Measurements from ENCODE around the gene SETDB1. TPM values are rescaled to one million over a fixed set of nuclear protein-coding genes. Genes with fewer than 3 reads are reported as not detected.

SETDB1 gene
- total and polyA plus RNA-seq, 2 of the 13 experiments (the other 11 are each of a cell fraction or from before 2014, with no cell fraction given): 33.1 to 34.6 TPM

GRCh38 chr1:150981805-150982712, 55.9 kb downstream of the SETDB1 start, which contains the start of gene ANXA9 (continued):
- no peak; the same call in 1 of the 2 replicates for TF ChIP-seq ZNF276 (CRISPR knock-in tag; IDR thresholded peaks at IDR 0.05; ENCODE audit: low read depth)
- TF ChIP-seq ZNF543 (CRISPR knock-in tag; IDR thresholded peaks at IDR 0.05): peak; percentile 81
- peak; percentile 95 for TF ChIP-seq HMGXB3 (CRISPR knock-in tag; IDR thresholded peaks at IDR 0.05; ENCODE audit: borderline replicate concordance)
- TF ChIP-seq BCL6 (CRISPR knock-in tag; IDR thresholded peaks at IDR 0.05): peak; percentile 74
- TF ChIP-seq EHMT2 (IDR thresholded peaks at IDR 0.05; ENCODE audit: borderline replicate concordance, low read depth, low read length): no peak
- no peak; the same call in 1 of the 2 replicates for TF ChIP-seq ZBTB43 (CRISPR knock-in tag; conservative IDR thresholded peaks at IDR 0.05)
- TF ChIP-seq ZKSCAN8 (CRISPR knock-in tag; IDR thresholded peaks at IDR 0.05; ENCODE audit: borderline replicate concordance): 0 out of 2 replicates have a peak, but pooled peaks have one; percentile 23
- TF ChIP-seq ZMAT5 (CRISPR knock-in tag; IDR thresholded peaks at IDR 0.05; ENCODE audit: borderline replicate concordance, low read depth): no peak
- TF ChIP-seq PAF1 (CRISPR knock-in tag; IDR thresholded peaks at IDR 0.05): no peak
- TF ChIP-seq RFXAP (CRISPR knock-in tag; IDR thresholded peaks at IDR 0.05; ENCODE audit: borderline replicate concordance): no peak
- no peak for TF ChIP-seq ZNF333 (CRISPR knock-in tag; IDR thresholded peaks at IDR 0.05; ENCODE audit: borderline replicate concordance)
- TF ChIP-seq NR2F6 (IDR thresholded peaks at IDR 0.05): peak; percentile 67; the same call in 1 of the 2 replicates
- peak; percentile 85 for TF ChIP-seq NR2F6 (CRISPR knock-in tag; IDR thresholded peaks at IDR 0.05)
- TF ChIP-seq REPIN1 (CRISPR knock-in tag; IDR thresholded peaks at IDR 0.05; ENCODE audit: borderline replicate concordance, low read depth): peak; percentile 75; the same call in 1 of the 2 replicates
- peak; percentile 60; the same call in 1 of the 2 replicates for TF ChIP-seq ELF3 (CRISPR knock-in tag; IDR thresholded peaks at IDR 0.05)
- no peak for TF ChIP-seq CHD4 (IDR thresholded peaks at IDR 0.05; ENCODE audit: borderline replicate concordance, low read length)
- TF ChIP-seq ZNF850 (CRISPR knock-in tag; conservative IDR thresholded peaks at IDR 0.05): no peak
- TF ChIP-seq PHF5A (CRISPR knock-in tag; IDR thresholded peaks at IDR 0.05; ENCODE audit: low read depth, unreplicated experiment): peak; percentile 89
- TF ChIP-seq SMC3 (IDR thresholded peaks at IDR 0.05; ENCODE audit: low read length): no peak
- TF ChIP-seq SIN3B (IDR thresholded peaks at IDR 0.05; ENCODE audit: low read length): no peak
- peak; percentile 15; the same call in 1 of the 2 replicates for TF ChIP-seq ZNF232 (CRISPR knock-in tag; IDR thresholded peaks at IDR 0.05; ENCODE audit: borderline replicate concordance)
- TF ChIP-seq RXRA (CRISPR knock-in tag; IDR thresholded peaks at IDR 0.05): peak; percentile 97
- no peak for TF ChIP-seq RBM22 (optimal IDR thresholded peaks at IDR 0.05; ENCODE audit: low read length)
